Endothelial cell of umbilical vein (primary cell): Measurements from ENCODE around the gene IGFL4. TPM values are rescaled to one million over a fixed set of nuclear protein-coding genes. Genes with fewer than 3 reads are reported as not detected.

Experiments
- BruUV-seq: library from RNA; stranded (reverse); fragments of 400-500 nt; replicated peaks from 2 replicates; lab custom pipeline; 2021; lab: Mats Ljungman, UMichigan
- CTCF ChIA-PET: fragments of 300-600, 350-600 bp; sonication (Branson Sonifier 250); formaldehyde crosslinking; loops from one replicate; lab custom pipeline; 2021; ENCODE audit warnings: antibody characterized with exemption, inconsistent platforms; lab: Charles Lee
- POLR2A ChIA-PET: fragments of 300-600, 350-600 bp; sonication (Branson Sonifier 250); formaldehyde crosslinking; loops from one replicate; lab custom pipeline; 2021; ENCODE audit warnings: antibody characterized with exemption, inconsistent platforms; lab: Charles Lee
- DNase-seq: peaks from one replicate; pipeline ENCODE4 v3.0.0-alpha.2; 2011; ENCODE audit warnings: low read depth, low spot score
- FAIRE-seq: peaks from 2 replicates; lab custom pipeline; 2011; peaks lifted over from hg19 to GRCh38; lab: Jason Lieb, UNC
- H2AFZ ChIP-seq: 2 replicates; pipeline ENCODE4 v1.6.0; 2012; ENCODE audit warnings: low read depth, low read length, control low read depth, inconsistent platforms
- H3K27ac ChIP-seq: 2 replicates; pipeline ENCODE4 v1.5.1; 2011; ENCODE audit warnings: low read depth, mild to moderate bottlenecking, control low read depth, low read length, moderate library complexity; ENCODE audit not compliant: insufficient read depth
- H3K27me3 ChIP-seq, 2 experiments: 2 replicates each; pipeline versions ENCODE4 v1.6.0 to v1.6.1; 2011; ENCODE audit warnings: low read length in 2 of 2, mixed read lengths in 1 of 2; ENCODE audit not compliant: control insufficient read depth in 2 of 2, insufficient read depth in 2 of 2
- H3K36me3 ChIP-seq, 2 experiments: 2 replicates in 1 of 2; 3 replicates in 1 of 2; pipeline ENCODE4 v1.5.1; 2011; ENCODE audit warnings: low read length in 2 of 2, mild to moderate bottlenecking in 1 of 2, moderate library complexity in 1 of 2; ENCODE audit not compliant: control insufficient read depth in 2 of 2, insufficient read depth in 2 of 2; ENCODE audit errors: extremely low read depth in 1 of 2
- H3K4me1 ChIP-seq: 3 replicates; pipeline ENCODE4 v1.5.1; 2011; ENCODE audit warnings: mild to moderate bottlenecking, low read length; ENCODE audit not compliant: control insufficient read depth, insufficient read depth; ENCODE audit errors: extremely low read depth
- H3K4me2 ChIP-seq: 2 replicates; pipeline ENCODE4 v1.6.1; 2011; ENCODE audit warnings: low read length, control low read depth, mixed read lengths; ENCODE audit not compliant: insufficient read depth
- H3K4me3 ChIP-seq, 3 experiments: fragments of 200-600 bp in 1 of 3; sonication (generic), shearing (Covaris generic) in 1 of 3; replicated peaks in 1 of 3; 2 replicates each; pipeline ENCODE4 v1.5.1; 2011 to 2016; ENCODE audit warnings: control low read depth in 3 of 3, low read length in 3 of 3, mild to moderate bottlenecking in 2 of 3, inconsistent platforms in 1 of 3, low read depth in 1 of 3, moderate library complexity in 1 of 3; ENCODE audit not compliant: insufficient read depth in 1 of 3
- H3K79me2 ChIP-seq: 2 replicates; pipeline ENCODE4 v1.6.0; 2012; ENCODE audit warnings: low read length, inconsistent platforms; ENCODE audit not compliant: control insufficient read depth, insufficient read depth
- H3K9ac ChIP-seq: replicated peaks from 2 replicates; pipeline ENCODE3; 2011; ENCODE audit warnings: low read length, control low read depth; ENCODE audit not compliant: insufficient read depth; ENCODE audit errors: extremely low read depth
- H3K9me1 ChIP-seq: replicated peaks from 3 replicates; pipeline ENCODE4 v1.6.0; 2011; ENCODE audit warnings: mild to moderate bottlenecking, low read length; ENCODE audit not compliant: control insufficient read depth, insufficient read depth; ENCODE audit errors: extremely low read depth
- H3K9me3 ChIP-seq: replicated peaks from 2 replicates; pipeline ENCODE4 v1.5.1; 2012; ENCODE audit warnings: low read length, inconsistent platforms; ENCODE audit not compliant: control insufficient read depth, insufficient read depth
- H4K20me1 ChIP-seq: replicated peaks from 2 replicates; pipeline ENCODE3; 2011; ENCODE audit warnings: mild to moderate bottlenecking, low read length; ENCODE audit not compliant: control insufficient read depth, insufficient read depth; ENCODE audit errors: extremely low read depth
- EZH2 ChIP-seq: IDR thresholded peaks from 2 replicates; pipeline ENCODE4 v1.6.1; 2012; ENCODE audit warnings: borderline replicate concordance, low read depth, mild to moderate bottlenecking, moderate library complexity, low read length, inconsistent platforms; ENCODE audit not compliant: severe bottlenecking
- FOS ChIP-seq: IDR thresholded peaks from 2 replicates; pipeline ENCODE4 v1.6.1; 2011; ENCODE audit warnings: mild to moderate bottlenecking, low read length, moderate library complexity, borderline replicate concordance; ENCODE audit not compliant: insufficient read depth
- GATA2 ChIP-seq: IDR thresholded peaks from 2 replicates; pipeline ENCODE4 v1.7.0; 2011; ENCODE audit warnings: low read depth, mild to moderate bottlenecking, moderate library complexity, mixed read lengths, low read length; ENCODE audit not compliant: insufficient read length, insufficient read depth
- JUN ChIP-seq: IDR thresholded peaks from 2 replicates; pipeline ENCODE4 v1.6.1; 2011; ENCODE audit warnings: borderline replicate concordance, low read depth; ENCODE audit not compliant: insufficient read length, insufficient read depth
- POLR2A ChIP-seq: IDR thresholded peaks from 2 replicates; pipeline ENCODE4 v1.6.1; 2012; ENCODE audit warnings: low read depth, mild to moderate bottlenecking, control low read depth, low read length
- POLR2AphosphoS5 ChIP-seq: IDR thresholded peaks from 2 replicates; pipeline ENCODE4 v1.6.1; 2012; ENCODE audit warnings: low read depth, mild to moderate bottlenecking, control low read depth, low read length, moderate library complexity; ENCODE audit not compliant: insufficient read depth
- dilution Hi-C: fragments of 300-500 bp; cut with MboI; formaldehyde crosslinking; loops from one replicate; pipeline ENCODE4 v1.15.0; 2019; ENCODE audit warnings: low sequenced_read_pairs; ENCODE audit not compliant: extremely low pct_ligation_motif_present
- intact Hi-C: fragments of 100-400 bp; cut with micrococcal nuclease; formaldehyde crosslinking; loops from one replicate; pipeline ENCODE4 v1.10.0; 2022
- polyA plus RNA-seq, 4 experiments: library from polyadenylated mRNA; depleted of rRNA in 3 of 4; stranded (reverse) in 3 of 4; unstranded in 1 of 4; fragments of >200 nt; gene quantifications; 2 replicates each; pipeline versions ENCODE4 v1.2.1 to v1.2.3, GENCODE V29; 2011 to 2012; ENCODE audit warnings: missing spikeins in 1 of 4
- total RNA-seq: library from RNA; stranded (reverse); gene quantifications from 2 replicates; pipeline ENCODE4 v1.2.3, GENCODE V29; 2021

The IGFL4 gene
- total and polyA plus RNA-seq, 2 donors (not counting 3 experiments of a cell fraction or from before 2014, with no cell fraction given) = not detected

DNA sequence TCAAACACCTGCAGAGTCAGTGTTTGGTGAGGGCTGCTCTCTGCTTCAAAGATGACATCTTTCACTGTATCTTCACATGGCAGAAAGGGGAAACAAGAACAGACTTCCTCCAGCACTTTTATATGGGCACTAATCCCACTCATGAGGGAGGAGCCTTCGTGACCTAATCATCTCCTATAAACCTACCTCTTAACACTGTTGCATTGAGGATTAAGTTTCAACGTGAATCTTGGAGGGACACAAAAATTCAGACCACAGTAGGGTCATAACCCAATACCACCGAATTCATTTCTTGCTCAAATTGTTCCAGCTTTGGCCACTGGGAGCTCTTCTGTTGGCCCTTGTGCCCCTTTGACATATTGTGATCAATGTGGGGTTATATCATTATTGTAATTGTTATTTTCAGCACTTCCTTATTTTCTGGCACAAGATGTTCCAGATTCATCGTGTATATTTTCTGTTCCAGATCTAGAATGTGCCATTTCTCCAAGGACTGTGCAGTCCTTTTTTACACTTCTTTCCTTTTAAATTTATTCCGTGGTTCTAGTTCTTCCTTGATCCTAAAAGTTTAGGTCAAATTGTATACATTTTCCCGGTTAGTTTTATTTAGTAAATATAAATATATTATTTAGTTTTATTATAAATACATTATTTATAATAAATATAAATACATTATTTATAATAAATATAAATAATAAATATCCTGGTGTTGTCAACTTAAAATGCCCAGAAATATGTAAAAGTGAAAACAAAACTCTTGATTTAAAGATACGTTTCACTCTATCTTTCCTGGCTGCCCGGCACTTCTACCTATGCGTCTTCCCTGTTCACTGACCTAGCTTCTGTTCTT is 35.5 kb upstream of the IGFL4 start:
- TF ChIP-seq JUN = no peak
- TF ChIP-seq FOS = no peak
- TF ChIP-seq POLR2AphosphoS5 = no peak
- TF ChIP-seq EZH2 = no peak
- no peak for TF ChIP-seq POLR2A
- TF ChIP-seq GATA2 = no peak
- DNase-seq (no peak), FAIRE-seq (peak; percentile 35)
- no peak overlapping the region for H3K27ac ChIP-seq
- intact Hi-C loops (no loop called here), dilution Hi-C loops (no loop called here)
- no peaks in the 10 kb centered on the region for H3K79me2 ChIP-seq
- no TSS peak for BruUV-seq
- no peaks in the 10 kb centered on the region for H3K9me3 ChIP-seq
- H3K9ac ChIP-seq = no peak overlapping the region
- ChIA-PET POLR2A (no interaction called here), CTCF (interaction anchor here (1.0 to 7.7 kb wide), 11 partner anchors 11 to 190 kb away, joined by 3 to 460 read pairs (median 5); partner anchors contain the start of gene PGLYRP1)
- H3K4me1 ChIP-seq = peaks cover 4% of the 10 kb centered on the region
- H4K20me1 ChIP-seq = no peaks in the 10 kb centered on the region
- H3K9me1 ChIP-seq = no peaks in the 10 kb centered on the region
- H3K4me2 ChIP-seq = no peak overlapping the region
- no peak overlapping the region for H2AFZ ChIP-seq
- H3K36me3 ChIP-seq = no peaks in the 10 kb centered on the region
- no peak overlapping the region for H3K4me3 ChIP-seq
- H3K27me3 ChIP-seq = peaks cover 26 to 40% of the 10 kb centered on the region in 2 experiments
